Measurements from ENCODE around the gene SPOP.
"Not testable (repeated sequence)": the region's sequence is repeated elsewhere in the genome, so short reads cannot be mapped to it uniquely, and the experiment has no call there.

Gene SPOP

DNA sequence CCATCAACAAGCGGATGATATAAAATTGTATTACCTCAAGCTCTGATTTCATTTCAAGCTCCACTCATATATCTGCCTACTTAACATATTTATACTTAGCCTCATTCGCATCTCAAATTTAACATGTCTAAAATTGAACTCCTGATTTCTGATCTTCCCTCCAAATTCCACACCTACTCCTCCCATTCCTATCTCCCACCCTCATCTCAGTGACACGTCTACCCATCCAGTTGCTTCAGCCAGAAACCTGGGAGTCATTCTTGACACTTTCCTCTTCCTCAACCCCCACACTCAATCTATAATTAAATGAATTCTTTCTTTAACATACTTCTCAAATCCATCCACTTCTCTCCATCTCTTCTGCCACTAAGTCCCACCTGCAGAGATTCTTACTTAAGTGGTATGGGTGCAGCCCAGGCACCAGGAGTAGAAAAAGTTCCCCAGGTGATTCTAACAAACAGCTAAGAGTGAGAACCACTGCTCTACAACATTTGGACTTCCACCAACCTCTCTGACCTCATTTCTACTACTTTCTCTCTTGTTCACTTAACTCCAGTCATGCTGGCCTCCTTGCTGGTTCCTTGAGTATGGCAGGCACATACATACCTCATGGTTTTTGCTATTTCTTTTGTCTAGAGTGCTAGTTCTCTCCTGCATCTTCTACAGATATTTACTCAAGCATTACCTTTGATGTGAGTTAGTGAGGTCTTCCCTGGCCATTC, 18.1 kb downstream of the SPOP start:
- TF ChIP-seq CTCF (IDR thresholded peaks at IDR 0.05; ENCODE audit: low read depth, low read length, missing control alignments) = no peak
- in situ Hi-C loops (cut with HindIII; ENCODE audit: low pct_ligation_motif_present, low sequenced_read_pairs) = no loop called here
- no peak overlapping the region for H3K27ac ChIP-seq
- no peak overlapping the region for H3K4me3 ChIP-seq (ENCODE audit: low read depth, low read length)
- H3K36me3 ChIP-seq (replicated peaks) = no peaks in the 10 kb centered on the region
- no peaks in the 10 kb centered on the region for H3K27me3 ChIP-seq (replicated peaks)
- DNase-seq = no peak

DNA sequence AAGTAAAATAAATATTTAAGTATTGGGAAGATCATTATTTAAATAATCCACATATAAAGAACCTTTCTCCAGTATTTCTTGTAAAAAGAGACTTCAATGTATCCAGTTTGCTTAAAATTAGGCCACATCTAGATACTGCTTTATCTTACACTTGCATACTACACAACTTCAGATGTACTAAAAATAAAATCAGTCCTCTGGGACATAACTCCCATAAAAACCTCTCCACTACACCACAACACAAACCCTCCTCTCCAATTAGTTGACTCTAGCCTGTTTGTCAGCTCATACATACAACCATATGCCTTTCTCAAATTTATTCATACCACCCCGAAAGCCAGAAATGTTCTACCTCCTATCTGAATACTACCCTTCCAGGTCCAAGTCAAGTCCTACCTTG, 21.6 kb downstream of the SPOP start:
- Histone ChIP-seq H3K27me3 (replicated peaks) (no peaks in the 10 kb centered on the region), H3K4me3 (ENCODE audit: low read depth, low read length) (no peak overlapping the region), H3K36me3 (replicated peaks) (no peaks in the 10 kb centered on the region), H3K27ac (no peak overlapping the region)
- DNase-seq = no peak
- in situ Hi-C loops (cut with HindIII; ENCODE audit: low pct_ligation_motif_present, low sequenced_read_pairs) = no loop called here
- TF ChIP-seq CTCF (IDR thresholded peaks at IDR 0.05; ENCODE audit: low read depth, low read length, missing control alignments) = no peak

DNA sequence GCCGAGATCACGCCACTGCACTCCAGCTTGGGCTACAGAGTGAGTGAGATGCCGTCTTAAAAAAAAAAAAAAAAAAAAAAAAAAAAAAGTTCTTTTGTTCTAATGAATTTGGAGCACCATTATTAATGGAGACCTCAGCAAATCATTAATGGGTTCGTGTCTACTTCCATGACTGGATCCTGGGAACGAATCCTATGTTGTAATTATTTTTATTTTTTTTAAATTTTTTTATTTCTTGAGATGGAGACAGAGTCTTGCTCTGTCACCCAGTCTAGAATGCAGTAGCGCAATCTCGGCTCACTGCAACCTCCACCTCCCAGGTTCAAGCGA, 30.7 kb downstream of the SPOP start:
- DNase-seq = no peak
- in situ Hi-C loops (cut with HindIII; ENCODE audit: low pct_ligation_motif_present, low sequenced_read_pairs) = no loop called here
- peak overlapping the region; percentile 81 for H3K27ac ChIP-seq
- no peak for TF ChIP-seq CTCF (IDR thresholded peaks at IDR 0.05; ENCODE audit: low read depth, low read length, missing control alignments)
- no peaks in the 10 kb centered on the region for H3K36me3 ChIP-seq (replicated peaks)
- H3K4me3 ChIP-seq (ENCODE audit: low read depth, low read length) = no peak overlapping the region
- H3K27me3 ChIP-seq (replicated peaks) = no peaks in the 10 kb centered on the region

DNA sequence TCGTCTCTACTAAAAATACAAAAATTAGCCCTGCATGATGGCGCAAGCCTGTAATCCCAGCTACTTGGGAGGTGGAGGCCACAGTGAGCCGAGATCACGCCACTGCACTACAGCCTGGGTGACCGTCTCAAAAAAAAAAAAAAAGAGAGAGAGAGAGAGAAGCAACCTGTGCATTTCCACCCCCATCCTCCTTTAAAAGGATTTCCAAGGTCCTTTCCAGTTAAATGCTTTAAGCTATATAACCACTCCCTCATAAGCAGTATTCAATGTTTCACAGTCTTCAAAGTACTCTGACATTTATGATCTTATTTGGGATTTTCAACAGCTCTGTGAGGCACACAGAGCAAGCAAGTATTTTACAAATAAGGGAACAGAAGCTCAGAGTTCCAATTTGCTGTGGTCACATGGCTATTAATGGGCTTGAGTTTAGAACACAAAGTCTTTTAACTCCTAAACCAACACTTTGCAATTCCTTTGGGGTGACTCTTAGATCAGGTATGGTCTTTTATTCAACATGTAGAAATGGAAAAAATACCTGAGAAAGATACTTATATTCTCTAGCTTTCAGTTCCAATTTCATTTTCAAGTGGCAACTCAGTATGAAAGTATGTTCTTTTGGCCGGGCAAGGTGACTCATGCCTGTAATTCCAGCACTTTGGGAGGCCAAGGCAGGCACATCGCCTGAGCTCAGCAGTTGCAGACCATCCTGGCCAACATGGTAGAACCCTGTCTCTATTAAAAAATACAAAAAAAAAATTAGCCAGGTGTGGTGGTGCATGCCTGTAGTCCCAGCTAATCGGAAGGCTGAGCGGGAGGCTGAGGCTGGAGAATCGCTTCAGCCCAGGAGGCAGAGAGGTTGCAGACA, 31.3 kb downstream of the SPOP start:
- peak; percentile 83 for DNase-seq
- in situ Hi-C loops (cut with HindIII; ENCODE audit: low pct_ligation_motif_present, low sequenced_read_pairs) = no loop called here
- TF ChIP-seq CTCF (IDR thresholded peaks at IDR 0.05; ENCODE audit: low read depth, low read length, missing control alignments) = no peak
- Histone ChIP-seq H3K27me3 (replicated peaks) (no peaks in the 10 kb centered on the region), H3K27ac (peak overlapping the region; percentile 81), H3K36me3 (replicated peaks) (no peaks in the 10 kb centered on the region), H3K4me3 (ENCODE audit: low read depth, low read length) (peak overlapping the region; percentile 24)

- H3K27me3 ChIP-seq (replicated peaks); DNase-seq; in situ Hi-C loops (cut with HindIII; ENCODE audit: low pct_ligation_motif_present, low sequenced_read_pairs); H3K4me3 ChIP-seq (ENCODE audit: low read depth, low read length); H3K36me3 ChIP-seq (replicated peaks): not testable (repeated sequence)
- H3K27ac ChIP-seq = peak overlapping the region; percentile 81
Observed at GRCh38 chr17:49646056-49646390, 31.9 kb downstream of the SPOP start.

GRCh38 chr17:49645654-49646053, 32.2 kb downstream of the SPOP start:
- in situ Hi-C loops (cut with HindIII; ENCODE audit: low pct_ligation_motif_present, low sequenced_read_pairs) = no loop called here
- H3K36me3 ChIP-seq (replicated peaks) = no peaks in the 10 kb centered on the region
- H3K4me3 ChIP-seq (ENCODE audit: low read depth, low read length) = no peak overlapping the region
- no peaks in the 10 kb centered on the region for H3K27me3 ChIP-seq (replicated peaks)
- H3K27ac ChIP-seq = peak overlapping the region; percentile 81
- DNase-seq = no peak
- TF ChIP-seq CTCF (IDR thresholded peaks at IDR 0.05; ENCODE audit: low read depth, low read length, missing control alignments) = no peak
